K562 (cell line): ENCODE measurements around the gene CCP110. TPM values are rescaled to one million over a fixed set of nuclear protein-coding genes. Genes with fewer than 3 reads are reported as not detected.

Experiments
- BHLHE40 ChIP-seq: IDR thresholded peaks from 2 replicates; pipeline ENCODE4 v1.6.1; 2011; ENCODE audit warnings: low read length, improper control_type of control experiment
- BMI1 ChIP-seq: fragments of 150-350 bp; IDR thresholded peaks from 2 replicates; pipeline ENCODE4 v1.6.1; 2014; ENCODE audit warnings: low read length
- CHD2 ChIP-seq: IDR thresholded peaks from 2 replicates; pipeline ENCODE4 v1.6.1; 2011; ENCODE audit warnings: low read depth, low read length
- CHD4 ChIP-seq: fragments of 200-600 bp; sonication (generic); IDR thresholded peaks from 3 replicates; pipeline ENCODE4 v1.6.1; 2012; ENCODE audit warnings: low read depth, mild to moderate bottlenecking, mixed read lengths, low read length, inconsistent platforms; ENCODE audit not compliant: insufficient read depth, insufficient replicate concordance, poor library complexity, severe bottlenecking
- CTBP1 ChIP-seq: fragments of 450-650 bp; IDR thresholded peaks from 2 replicates; pipeline ENCODE4 v1.6.1; 2016; ENCODE audit warnings: borderline replicate concordance
- EGR1 ChIP-seq: fragments of 450-650 bp; conservative IDR thresholded peaks from 2 replicates; pipeline ENCODE4 v1.6.1; 2017; ENCODE audit warnings: mild to moderate bottlenecking
- ELF2 ChIP-seq: fragments of 250-450 bp; sonication (Bioruptor Pico); IDR thresholded peaks from 2 replicates; pipeline ENCODE4 v1.5.0; 2021; ENCODE audit warnings: mild to moderate bottlenecking
- GABPB1 ChIP-seq: sonication (generic); formaldehyde crosslinking; IDR thresholded peaks from 2 replicates; pipeline ENCODE4 v1.8.0; 2022; ENCODE audit warnings: mild to moderate bottlenecking, missing genetic modification reagents
- HDAC1 ChIP-seq, 2 experiments: fragments of 450-650 bp; IDR thresholded peaks; 2 replicates each; pipeline ENCODE4 v1.6.1; 2016 to 2017; ENCODE audit warnings: inconsistent platforms in 1 of 2, mild to moderate bottlenecking in 1 of 2, moderate library complexity in 1 of 2
- HLTF ChIP-seq: fragments of 450-650 bp; IDR thresholded peaks from 2 replicates; pipeline ENCODE4 v1.6.1; 2016
- IFI16 ChIP-seq: fragments of 250-450 bp; sonication (Bioruptor Pico); IDR thresholded peaks from 2 replicates; pipeline ENCODE4 v2.1.2; 2022; ENCODE audit warnings: mild to moderate bottlenecking, inconsistent platforms
- MAZ ChIP-seq, 2 experiments: fragments of 450-650 bp in 1 of 2; sonication (generic) in 1 of 2; formaldehyde crosslinking; IDR thresholded peaks in 1 of 2; conservative IDR thresholded peaks in 1 of 2; 2 replicates each; pipeline versions ENCODE4 v1.4.0 to v1.5.0; 2020; ENCODE audit warnings: mild to moderate bottlenecking in 1 of 2, missing genetic modification reagents in 1 of 2
- NFRKB ChIP-seq: fragments of 450-650 bp; IDR thresholded peaks from 2 replicates; pipeline ENCODE4 v1.6.1; 2016; ENCODE audit warnings: low read depth
- PCBP1 ChIP-seq: fragments of 200-400 bp; formaldehyde crosslinking; IDR thresholded peaks from 2 replicates; pipeline ENCODE4 v1.6.1; 2018; ENCODE audit warnings: mild to moderate bottlenecking, low read depth, low read length; ENCODE audit not compliant: poor library complexity, severe bottlenecking
- PHF8 ChIP-seq: fragments of 200-600 bp; sonication (generic); IDR thresholded peaks from 2 replicates; pipeline ENCODE4 v1.6.1; 2012; ENCODE audit warnings: mixed run types, mild to moderate bottlenecking, inconsistent platforms, low read length, moderate library complexity, borderline replicate concordance
- POLR2AphosphoS5 ChIP-seq: IDR thresholded peaks from 2 replicates; pipeline ENCODE4 v1.6.1; 2011; ENCODE audit warnings: mild to moderate bottlenecking, low read depth, low read length, moderate library complexity; ENCODE audit not compliant: control insufficient read depth, insufficient read depth
- POLR2G ChIP-seq: fragments of 200-400 bp; formaldehyde crosslinking; IDR thresholded peaks from 2 replicates; pipeline ENCODE4 v1.6.1; 2017; ENCODE audit warnings: low read depth, mild to moderate bottlenecking, antibody characterized with exemption, low read length, moderate library complexity
- RBBP5 ChIP-seq: fragments of 200-600 bp; sonication (generic); IDR thresholded peaks from 2 replicates; pipeline ENCODE4 v1.6.1; 2012; ENCODE audit warnings: borderline replicate concordance, mild to moderate bottlenecking, low read length, control low read depth, inconsistent platforms; ENCODE audit not compliant: insufficient read depth, poor library complexity, severe bottlenecking
- SAFB ChIP-seq: fragments of 200-400 bp; formaldehyde crosslinking; IDR thresholded peaks from 2 replicates; pipeline ENCODE4 v1.6.1; 2017; ENCODE audit warnings: low read depth, low read length, borderline replicate concordance
- SAP30 ChIP-seq: fragments of 200-600 bp; sonication (generic); IDR thresholded peaks from 2 replicates; pipeline ENCODE4 v1.6.1; 2012; ENCODE audit warnings: borderline replicate concordance, low read depth, mild to moderate bottlenecking, moderate library complexity, low read length, control low read depth, inconsistent platforms; ENCODE audit not compliant: insufficient read depth, poor library complexity, severe bottlenecking
- SP2 ChIP-seq: IDR thresholded peaks from 2 replicates; pipeline ENCODE4 v1.6.1; 2011; ENCODE audit warnings: mild to moderate bottlenecking, low read depth, low read length, moderate library complexity; ENCODE audit not compliant: poor library complexity, severe bottlenecking; ENCODE audit errors: extremely low read depth
- SREBF2 ChIP-seq: sonication (generic); formaldehyde crosslinking; IDR thresholded peaks from 2 replicates; pipeline ENCODE4 v1.4.0; 2020; ENCODE audit warnings: mild to moderate bottlenecking, missing genetic modification reagents
- VEZF1 ChIP-seq: fragments of 200-800 bp; sonication (Bioruptor generic); IDR thresholded peaks from 2 replicates; pipeline ENCODE4 v1.6.1; 2017; ENCODE audit warnings: missing genetic modification characterization, missing compliant biosample characterization
- ZNF146 ChIP-seq: IDR thresholded peaks from one replicate; pipeline ENCODE4 v1.6.1; 2018; ENCODE audit warnings: missing compliant biosample characterization; ENCODE audit not compliant: unreplicated experiment
- ZNF263 ChIP-seq: sonication (generic); formaldehyde crosslinking; IDR thresholded peaks from 2 replicates; pipeline ENCODE4 v1.8.0; 2022; ENCODE audit warnings: mild to moderate bottlenecking, missing genetic modification reagents, borderline replicate concordance
- ZNF444 ChIP-seq: fragments of 250-450 bp; sonication (Bioruptor Pico); IDR thresholded peaks from 2 replicates; pipeline ENCODE4 v1.4.0; 2020; ENCODE audit warnings: mild to moderate bottlenecking, moderate library complexity
- ZNF589 ChIP-seq: fragments of 200-800 bp; sonication (Bioruptor generic); IDR thresholded peaks from 2 replicates; pipeline ENCODE4 v1.6.1; 2016; ENCODE audit warnings: low read depth, missing genetic modification characterization, missing compliant biosample characterization
- polyA plus RNA-seq, 8 experiments: library from polyadenylated mRNA; depleted of rRNA in 4 of 8; stranded (reverse) in 5 of 8; unstranded in 3 of 8; fragments of >200 nt; fragmentation: Nextera tagmentation in 2 of 8; fragmentation: Illumina TruSeq in 1 of 8; extraction: Ambion mirVana in 2 of 8; extraction: Trizol in 1 of 8; gene quantifications; 2 replicates each; pipeline versions ENCODE4 v1.2.1 to v1.2.3, GENCODE V29; 2011 to 2014; ENCODE audit warnings: inconsistent platforms in 1 of 8, missing spikeins in 1 of 8
- total RNA-seq, 7 experiments: library from RNA; depleted of rRNA in 6 of 7; stranded (reverse); fragments of >200 nt in 6 of 7; fragmentation: Illumina TruSeq in 2 of 7; extraction: Trizol in 2 of 7; gene quantifications; 2 replicates each; pipeline versions ENCODE4 v1.2.1 to v1.2.3, GENCODE V29; 2011 to 2021; ENCODE audit warnings: low replicate concordance in 1 of 7

Gene CCP110
- total and polyA plus RNA-seq, 9 of the 15 experiments (the other 6 are each of a cell fraction or from before 2014, with no cell fraction given), result 3.5 to 16.1 (median 12.1) TPM

GRCh38 chr16:19521471-19522396 lies 2.0 kb upstream of the CCP110 start, which contains the start of gene GDE1 (continued):
- TF ChIP-seq VEZF1 (peak; percentile 32; the same call in 1 of the 2 replicates), EGR1 (peak; percentile 60; the same call in 1 of the 2 replicates), PHF8 (peak; percentile 78; the same call in 1 of the 2 replicates), SREBF2 (CRISPR knock-in tag) (no peak), BMI1 (peak; percentile 57; the same call in 1 of the 2 replicates), ELF2 (no peak), ZNF263 (CRISPR knock-in tag) (peak; percentile 36; the same call in 1 of the 2 replicates), ZNF444 (CRISPR knock-in tag) (no peak), CTBP1 (peak; percentile 80; the same call in 1 of the 2 replicates), HLTF (no peak), BHLHE40 (peak; percentile 76), POLR2AphosphoS5 (peak; percentile 51; the same call in 1 of the 2 replicates), CHD2 (peak; percentile 46; the same call in 1 of the 2 replicates), NFRKB (peak; percentile 61; the same call in 1 of the 2 replicates), GABPB1 (peak; percentile 13; the same call in 1 of the 2 replicates), ZNF589 (CRISPR knock-in tag) (0 out of 2 replicates have a peak, but pooled peaks have one; percentile 6), SAP30 (peak; percentile 74), HDAC1 (IDR thresholded peaks at IDR 0.05) (peak in 1 of 2 experiments; percentile 64; a peak in 2 of 4 replicates), SAFB (no peak), CHD4 (no peak), POLR2G (peak; percentile 92), IFI16 (CRISPR knock-in tag) (no peak), RBBP5 (peak; percentile 56), SP2 (peak; percentile 35), ZNF146 (CRISPR knock-in tag) (no peak), PCBP1 (no peak), MAZ (CRISPR knock-in tag; conservative IDR thresholded peaks at IDR 0.05 in 1 of 2, IDR thresholded peaks at IDR 0.05 in 1 of 2) (peak; percentile 57 to 70)
